Fibroblast of villous mesenchyme (primary cell): Measurements from ENCODE around the gene RMI2. TPM values are rescaled to one million over a fixed set of nuclear protein-coding genes. Genes with fewer than 3 reads are reported as not detected.

Source experiments
- DNase-seq: peaks from one replicate; pipeline ENCODE4 v3.0.0-alpha.2; 2010; ENCODE audit warnings: low read depth
- H3K4me3 ChIP-seq: 2 replicates; pipeline ENCODE4 v1.5.1; 2011; ENCODE audit warnings: low read depth, mild to moderate bottlenecking, low read length
- total RNA-seq: library from RNA; depleted of rRNA; stranded (reverse); fragments of >200 nt; gene quantifications from 2 replicates; pipeline ENCODE4 v1.2.3, GENCODE V29; 2012
- TF ChIP-seq, protein P1 (sequence below): IDR thresholded peaks from 2 replicates; pipeline ENCODE4 v1.5.1; 2012; ENCODE audit warnings: low read depth, mild to moderate bottlenecking, low read length; ENCODE audit not compliant: insufficient read depth

RMI2 gene
- total RNA-seq, 1 donor: 5.6 TPM

DNA sequence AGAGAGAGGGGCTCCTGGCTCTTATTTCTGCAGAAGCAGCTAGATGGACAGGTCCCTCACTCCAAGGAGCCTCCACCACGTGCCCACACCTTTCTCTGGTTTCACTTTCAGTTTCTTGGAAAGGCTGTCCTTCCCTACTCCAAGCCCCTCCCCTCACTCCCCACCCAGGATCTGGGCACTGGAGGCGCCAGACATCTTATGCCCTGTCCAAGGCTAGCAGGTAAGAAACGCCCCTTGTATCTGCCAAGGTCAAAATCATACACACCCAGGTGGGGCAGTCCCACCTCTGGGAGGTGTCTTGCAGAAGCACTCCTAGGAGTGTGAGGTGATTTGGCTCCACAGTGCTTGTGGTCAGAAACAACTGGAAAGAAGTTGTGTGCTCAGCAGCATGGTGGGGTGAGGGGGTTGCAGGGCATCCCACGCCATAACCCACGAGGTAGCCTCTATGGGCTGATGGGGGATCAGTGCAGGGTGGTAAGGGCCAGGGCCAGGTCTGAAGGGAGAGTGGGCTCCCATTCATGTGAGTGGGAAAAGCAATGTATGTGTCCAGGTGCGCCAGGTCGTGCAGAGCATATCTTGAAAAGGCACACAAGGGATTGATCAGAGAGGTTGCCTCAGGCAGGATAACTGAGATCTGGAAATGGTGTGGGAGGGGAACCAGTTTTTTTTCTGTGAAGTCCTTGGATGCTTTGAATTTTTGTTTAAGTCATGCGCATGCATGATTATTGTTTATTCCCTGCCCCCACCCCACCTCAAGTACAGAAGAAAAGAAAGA is 32.4 kb upstream of the RMI2 start:
- peak; percentile 72 for DNase-seq
- TF ChIP-seq, protein P1, sequence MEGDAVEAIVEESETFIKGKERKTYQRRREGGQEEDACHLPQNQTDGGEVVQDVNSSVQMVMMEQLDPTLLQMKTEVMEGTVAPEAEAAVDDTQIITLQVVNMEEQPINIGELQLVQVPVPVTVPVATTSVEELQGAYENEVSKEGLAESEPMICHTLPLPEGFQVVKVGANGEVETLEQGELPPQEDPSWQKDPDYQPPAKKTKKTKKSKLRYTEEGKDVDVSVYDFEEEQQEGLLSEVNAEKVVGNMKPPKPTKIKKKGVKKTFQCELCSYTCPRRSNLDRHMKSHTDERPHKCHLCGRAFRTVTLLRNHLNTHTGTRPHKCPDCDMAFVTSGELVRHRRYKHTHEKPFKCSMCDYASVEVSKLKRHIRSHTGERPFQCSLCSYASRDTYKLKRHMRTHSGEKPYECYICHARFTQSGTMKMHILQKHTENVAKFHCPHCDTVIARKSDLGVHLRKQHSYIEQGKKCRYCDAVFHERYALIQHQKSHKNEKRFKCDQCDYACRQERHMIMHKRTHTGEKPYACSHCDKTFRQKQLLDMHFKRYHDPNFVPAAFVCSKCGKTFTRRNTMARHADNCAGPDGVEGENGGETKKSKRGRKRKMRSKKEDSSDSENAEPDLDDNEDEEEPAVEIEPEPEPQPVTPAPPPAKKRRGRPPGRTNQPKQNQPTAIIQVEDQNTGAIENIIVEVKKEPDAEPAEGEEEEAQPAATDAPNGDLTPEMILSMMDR: no peak
- H3K4me3 ChIP-seq: no peak overlapping the region

DNA sequence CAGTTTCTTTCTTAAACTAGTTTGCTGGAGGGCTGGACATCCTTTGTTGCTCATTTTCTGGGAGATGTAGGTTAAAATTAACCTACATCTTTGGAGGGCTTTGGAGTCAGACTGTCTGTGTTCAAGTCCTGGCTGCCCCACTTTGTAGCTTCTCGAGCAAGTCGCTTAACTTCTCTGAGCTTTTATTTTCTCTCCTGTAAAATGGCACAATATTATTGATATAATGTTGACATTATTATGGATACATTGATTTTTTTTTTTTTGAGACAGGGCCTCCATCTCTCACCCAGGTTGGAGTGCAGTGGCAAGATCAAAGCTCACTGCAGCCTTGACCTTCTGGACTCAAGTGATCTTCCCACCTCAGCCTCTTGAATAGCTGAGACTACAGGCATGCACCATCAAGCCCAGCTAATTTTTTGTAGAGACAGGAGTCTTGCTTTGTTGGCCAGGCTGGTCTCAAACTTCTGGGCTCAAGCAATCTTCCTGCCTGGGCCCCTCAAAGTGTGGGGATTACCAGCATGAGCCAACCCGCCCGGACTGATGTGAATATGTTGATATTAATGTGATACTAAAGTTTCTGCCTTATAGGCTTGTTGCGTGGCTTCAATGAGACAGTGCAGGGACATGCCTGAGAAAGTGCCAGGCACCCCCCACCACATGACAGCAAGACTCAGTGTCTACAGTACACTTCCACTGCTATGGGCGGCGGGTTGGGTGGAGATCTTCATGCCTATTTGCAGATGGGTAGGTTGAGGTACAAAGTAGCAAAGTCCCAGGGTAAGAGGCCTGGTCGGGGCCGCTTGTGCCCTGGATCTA is 31.6 kb upstream of the RMI2 start:
- DNase-seq: no peak
- H3K4me3 ChIP-seq: no peak overlapping the region
- TF ChIP-seq, protein P1: no peak

- no peak overlapping the region for H3K4me3 ChIP-seq
- no peak for DNase-seq
- TF ChIP-seq, protein P1: no peak
Observed at GRCh38 chr16:11314309-11314894, 30.9 kb upstream of the RMI2 start.

DNA sequence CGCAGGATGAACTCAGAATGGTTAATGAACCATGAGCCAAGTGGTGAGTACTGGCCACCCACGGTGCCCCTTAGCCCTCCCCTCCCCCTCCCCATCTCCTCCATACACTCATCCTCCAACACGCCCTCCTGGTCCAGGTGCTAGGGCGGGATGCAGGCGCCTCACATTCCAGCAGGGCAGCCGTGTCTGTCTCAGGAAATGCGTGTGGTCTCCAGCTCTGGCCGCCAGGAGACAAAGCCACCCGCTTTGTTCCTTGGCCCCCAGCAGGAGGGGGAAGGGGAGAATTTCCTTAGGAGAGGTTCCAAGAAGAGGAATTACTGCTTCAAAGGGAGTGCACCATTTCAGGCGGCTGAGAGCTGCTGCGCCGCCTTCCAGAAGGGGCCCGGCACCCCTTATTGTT is 29.7 kb upstream of the RMI2 start:
- H3K4me3 ChIP-seq: no peak overlapping the region
- TF ChIP-seq, protein P1: peak; percentile 25
- DNase-seq: peak; percentile 49

GRCh38 chr16:11316331-11317015 is 28.8 kb upstream of the RMI2 start:
- no peak overlapping the region for H3K4me3 ChIP-seq
- TF ChIP-seq, protein P1: no peak
- DNase-seq: peak; percentile 60

GRCh38 chr16:11318817-11319216 is 26.4 kb upstream of the RMI2 start:
- TF ChIP-seq, protein P1: no peak
- no peak for DNase-seq
- no peak overlapping the region for H3K4me3 ChIP-seq
